HG02973 (cell line): Measurements from ENCODE around the gene CLDN11.

Source experiments
- ATAC-seq: cut with Tn5 transposase; IDR thresholded peaks from one replicate; pipeline ENCODE4 v1.9.1; 2021; ENCODE audit warnings: moderate library complexity; ENCODE audit not compliant: unreplicated experiment

Gene CLDN11

GRCh38 chr3:170469151-170470062, 50.7 kb downstream of the CLDN11 start:
- no peak for ATAC-seq

GRCh38 chr3:170470063-170471016, 51.7 kb downstream of the CLDN11 start:
- ATAC-seq = no peak

DNA sequence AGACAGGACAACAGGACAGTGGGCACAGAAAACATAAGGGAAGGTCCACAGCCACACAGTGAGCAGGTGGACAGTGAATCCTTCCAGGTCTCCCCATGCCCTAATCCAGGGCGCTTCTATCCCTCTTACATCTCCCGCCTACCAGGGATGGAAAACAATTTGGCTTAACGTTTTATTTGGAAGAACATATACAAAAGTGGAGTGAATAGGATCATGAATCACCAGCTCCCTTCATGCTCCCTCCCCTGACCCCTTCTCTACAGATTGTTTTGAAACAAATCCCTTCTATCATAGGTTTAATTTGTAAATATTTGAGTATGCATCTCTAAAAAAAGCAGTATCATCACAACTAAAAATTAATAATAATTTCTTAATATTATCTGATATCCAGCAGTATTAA, 52.5 kb downstream of the CLDN11 start:
- no peak for ATAC-seq

DNA sequence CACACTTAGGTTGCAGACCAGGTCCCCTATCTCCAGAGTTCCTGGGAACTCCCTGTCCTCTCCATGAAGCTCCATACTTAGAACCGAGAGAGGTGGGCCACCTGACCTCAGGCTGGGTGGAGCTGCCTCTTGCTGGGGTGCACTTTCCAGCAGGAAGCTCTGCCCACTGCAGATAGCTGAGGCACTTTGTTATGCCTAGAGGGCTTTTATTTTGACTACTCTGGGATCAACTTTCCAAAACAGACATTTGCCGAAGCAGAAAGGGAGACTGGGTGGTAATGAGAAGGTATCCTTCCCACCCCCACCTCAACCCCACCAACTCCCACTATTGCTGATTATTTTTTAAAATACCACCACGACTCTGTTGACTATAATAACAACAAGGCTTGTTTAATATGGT, 54.7 kb downstream of the CLDN11 start:
- no peak for ATAC-seq

GRCh38 chr3:170475092-170475685, 56.5 kb downstream of the CLDN11 start:
- no peak for ATAC-seq

- no peak for ATAC-seq
These were observed 57.6 kb downstream of the CLDN11 start for GRCh38 chr3:170476291-170476690.

- ATAC-seq = no peak
These were observed 58.7 kb downstream of the CLDN11 start for GRCh38 chr3:170477395-170477794.

GRCh38 chr3:170480111-170480510, 61.4 kb downstream of the CLDN11 start:
- no peak for ATAC-seq

DNA sequence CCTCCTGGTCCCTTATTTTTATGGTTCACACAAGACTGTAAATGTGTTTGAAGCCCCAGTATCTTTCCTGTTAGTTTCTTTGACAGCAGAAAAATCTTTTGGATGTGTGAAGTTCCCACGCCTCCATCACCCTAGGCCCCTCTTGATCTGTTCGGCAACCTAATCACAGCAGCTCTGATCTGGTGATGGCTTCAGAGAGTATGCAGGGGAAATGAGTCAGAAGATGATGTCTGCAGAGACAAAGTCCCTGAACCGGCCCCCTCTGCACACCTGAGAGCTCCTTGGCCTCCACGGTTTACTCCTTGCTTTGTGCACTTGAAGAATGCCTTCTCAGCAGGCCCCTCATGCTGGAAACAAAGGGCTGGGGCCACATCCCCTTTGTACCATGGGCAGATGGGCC, 63.5 kb downstream of the CLDN11 start:
- ATAC-seq = no peak

- ATAC-seq = no peak
These were observed 65.0 kb downstream of the CLDN11 start for GRCh38 chr3:170483485-170484262.
